ENCODE data around the gene EHMT2.

DNA sequence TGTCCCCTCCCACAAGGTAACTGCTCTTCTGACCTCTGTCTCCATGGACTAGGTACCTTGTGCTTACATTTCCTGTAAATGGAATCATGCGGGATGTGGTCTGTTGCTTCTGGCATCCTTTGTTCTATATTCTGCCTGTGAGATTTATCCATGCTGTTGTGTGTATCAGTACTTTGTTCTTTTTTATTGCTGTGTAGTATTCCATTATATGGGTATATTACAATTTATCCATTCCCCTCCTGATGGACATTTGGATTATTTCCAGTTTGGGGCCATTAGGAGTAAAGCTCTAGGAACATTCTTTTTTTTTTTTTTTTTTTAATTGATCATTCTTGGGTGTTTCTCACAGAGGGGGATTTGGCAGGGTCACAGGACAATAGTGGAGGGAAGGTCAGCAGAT lies 33.5 kb upstream of the EHMT2 start:
- TF ChIP-seq, protein P1, sequence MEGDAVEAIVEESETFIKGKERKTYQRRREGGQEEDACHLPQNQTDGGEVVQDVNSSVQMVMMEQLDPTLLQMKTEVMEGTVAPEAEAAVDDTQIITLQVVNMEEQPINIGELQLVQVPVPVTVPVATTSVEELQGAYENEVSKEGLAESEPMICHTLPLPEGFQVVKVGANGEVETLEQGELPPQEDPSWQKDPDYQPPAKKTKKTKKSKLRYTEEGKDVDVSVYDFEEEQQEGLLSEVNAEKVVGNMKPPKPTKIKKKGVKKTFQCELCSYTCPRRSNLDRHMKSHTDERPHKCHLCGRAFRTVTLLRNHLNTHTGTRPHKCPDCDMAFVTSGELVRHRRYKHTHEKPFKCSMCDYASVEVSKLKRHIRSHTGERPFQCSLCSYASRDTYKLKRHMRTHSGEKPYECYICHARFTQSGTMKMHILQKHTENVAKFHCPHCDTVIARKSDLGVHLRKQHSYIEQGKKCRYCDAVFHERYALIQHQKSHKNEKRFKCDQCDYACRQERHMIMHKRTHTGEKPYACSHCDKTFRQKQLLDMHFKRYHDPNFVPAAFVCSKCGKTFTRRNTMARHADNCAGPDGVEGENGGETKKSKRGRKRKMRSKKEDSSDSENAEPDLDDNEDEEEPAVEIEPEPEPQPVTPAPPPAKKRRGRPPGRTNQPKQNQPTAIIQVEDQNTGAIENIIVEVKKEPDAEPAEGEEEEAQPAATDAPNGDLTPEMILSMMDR (IDR thresholded peaks at IDR 0.05; ENCODE audit: control extremely low read depth in 1 of 3, insufficient read depth in 1 of 3, low read depth in 1 of 3, low read length in 3 of 3): no peak
- TF ChIP-seq RAD21 (IDR thresholded peaks at IDR 0.05 in 1 of 2, conservative IDR thresholded peaks at IDR 0.05 in 1 of 2; ENCODE audit: low read depth in 2 of 2, low read length in 2 of 2) (no peak), POLR2AphosphoS5 (IDR thresholded peaks at IDR 0.05; ENCODE audit: low read depth, low read length) (no peak), HDAC2 (IDR thresholded peaks at IDR 0.05; ENCODE audit: borderline replicate concordance in 1 of 2, low read depth in 2 of 2, low read length in 2 of 2) (no peak), EP300 (IDR thresholded peaks at IDR 0.05; ENCODE audit: borderline replicate concordance in 1 of 2, low read depth in 2 of 2, low read length in 2 of 2) (no peak), EZH2 (IDR thresholded peaks at IDR 0.05; ENCODE audit: low read depth, low read length, severe bottlenecking) (no peak), SIX5 (IDR thresholded peaks at IDR 0.05; ENCODE audit: low read depth, low read length) (no peak), PHF8 (conservative IDR thresholded peaks at IDR 0.05; ENCODE audit: low read depth, low read length) (no peak), SRF (IDR thresholded peaks at IDR 0.05; ENCODE audit: low read depth, low read length) (no peak), SP4 (IDR thresholded peaks at IDR 0.05; ENCODE audit: low read length) (no peak)
- TF ChIP-seq, protein P2, sequence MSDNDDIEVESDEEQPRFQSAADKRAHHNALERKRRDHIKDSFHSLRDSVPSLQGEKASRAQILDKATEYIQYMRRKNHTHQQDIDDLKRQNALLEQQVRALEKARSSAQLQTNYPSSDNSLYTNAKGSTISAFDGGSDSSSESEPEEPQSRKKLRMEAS (IDR thresholded peaks at IDR 0.05): no peak
- TF ChIP-seq, protein P3, sequence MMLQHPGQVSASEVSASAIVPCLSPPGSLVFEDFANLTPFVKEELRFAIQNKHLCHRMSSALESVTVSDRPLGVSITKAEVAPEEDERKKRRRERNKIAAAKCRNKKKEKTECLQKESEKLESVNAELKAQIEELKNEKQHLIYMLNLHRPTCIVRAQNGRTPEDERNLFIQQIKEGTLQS (IDR thresholded peaks at IDR 0.05; ENCODE audit: insufficient read depth, low read depth, low read length): no peak

Measured in H1 (cell line).